22Rv1 (cell line): ENCODE data around the gene IGFALS.

Experiments used
- ZFX ChIP-seq: fragments of 450-650 bp; IDR thresholded peaks from 2 replicates; pipeline ENCODE4 v1.6.1; 2017; ENCODE audit warnings: antibody characterized with exemption, borderline replicate concordance
- TF ChIP-seq, protein P1 (sequence below): fragments of 450-650 bp; IDR thresholded peaks from 2 replicates; pipeline ENCODE4 v1.5.1; 2017; ENCODE audit warnings: mild to moderate bottlenecking

DNA sequence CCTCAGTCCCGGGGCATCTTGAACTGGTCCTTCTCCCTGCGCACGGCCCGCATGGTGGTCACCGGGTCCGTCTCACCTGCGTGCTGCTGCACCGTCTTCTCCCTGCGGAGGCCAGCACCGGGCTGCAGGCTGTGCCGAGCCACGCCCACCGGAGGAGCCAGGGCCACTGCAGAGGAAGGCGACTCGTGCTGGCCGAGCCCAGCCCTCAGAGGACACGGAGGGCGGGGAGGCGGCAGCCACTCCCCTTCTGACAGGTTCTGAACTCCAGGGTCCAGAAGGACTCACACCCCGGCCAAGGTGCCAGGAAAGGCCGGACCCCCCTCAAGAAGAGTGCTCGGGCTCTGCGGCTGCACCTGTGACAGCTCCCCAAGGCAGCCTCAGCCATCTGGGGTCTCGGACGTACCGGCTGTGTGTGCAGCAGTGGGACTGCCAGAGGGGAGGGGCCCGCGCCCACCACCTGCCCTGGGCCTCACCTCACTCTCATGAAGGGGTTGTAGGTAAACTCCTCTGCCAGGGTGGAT lies 15.8 kb upstream of the IGFALS start:
- TF ChIP-seq, protein P1, sequence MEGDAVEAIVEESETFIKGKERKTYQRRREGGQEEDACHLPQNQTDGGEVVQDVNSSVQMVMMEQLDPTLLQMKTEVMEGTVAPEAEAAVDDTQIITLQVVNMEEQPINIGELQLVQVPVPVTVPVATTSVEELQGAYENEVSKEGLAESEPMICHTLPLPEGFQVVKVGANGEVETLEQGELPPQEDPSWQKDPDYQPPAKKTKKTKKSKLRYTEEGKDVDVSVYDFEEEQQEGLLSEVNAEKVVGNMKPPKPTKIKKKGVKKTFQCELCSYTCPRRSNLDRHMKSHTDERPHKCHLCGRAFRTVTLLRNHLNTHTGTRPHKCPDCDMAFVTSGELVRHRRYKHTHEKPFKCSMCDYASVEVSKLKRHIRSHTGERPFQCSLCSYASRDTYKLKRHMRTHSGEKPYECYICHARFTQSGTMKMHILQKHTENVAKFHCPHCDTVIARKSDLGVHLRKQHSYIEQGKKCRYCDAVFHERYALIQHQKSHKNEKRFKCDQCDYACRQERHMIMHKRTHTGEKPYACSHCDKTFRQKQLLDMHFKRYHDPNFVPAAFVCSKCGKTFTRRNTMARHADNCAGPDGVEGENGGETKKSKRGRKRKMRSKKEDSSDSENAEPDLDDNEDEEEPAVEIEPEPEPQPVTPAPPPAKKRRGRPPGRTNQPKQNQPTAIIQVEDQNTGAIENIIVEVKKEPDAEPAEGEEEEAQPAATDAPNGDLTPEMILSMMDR: peak; percentile 33
- TF ChIP-seq ZFX: no peak
